GM23248 (cell line): ENCODE results near the gene TARS3. TPM values are rescaled to one million over a fixed set of nuclear protein-coding genes. Genes with fewer than 3 reads are reported as not detected.
"Not testable (repeated sequence)": the region's sequence is repeated elsewhere in the genome, so short reads cannot be mapped to it uniquely, and the experiment has no call there.

ENCODE experiments used
- DNase-seq: peaks from one replicate; pipeline ENCODE4 v3.0.0-alpha.2; 2015
- H2AFZ ChIP-seq: fragments of 200-600 bp; sonication (generic); 2 replicates; pipeline ENCODE4 v1.6.1; 2016; ENCODE audit warnings: antibody characterized with exemption
- H3F3A ChIP-seq: fragments of 200-600 bp; sonication (generic); 2 replicates; pipeline ENCODE4 v1.6.1; 2016; ENCODE audit warnings: mild to moderate bottlenecking, antibody characterized with exemption, mixed run types; ENCODE audit not compliant: insufficient read depth
- H3K27ac ChIP-seq: fragments of 200-600 bp; sonication (generic); 2 replicates; pipeline ENCODE4 v1.5.1; 2016; ENCODE audit warnings: mild to moderate bottlenecking
- H3K27me3 ChIP-seq: fragments of 200-600 bp; sonication (generic); replicated peaks from 2 replicates; pipeline ENCODE4 v1.6.1; 2016; ENCODE audit warnings: mild to moderate bottlenecking; ENCODE audit not compliant: insufficient read depth
- H3K36me3 ChIP-seq: fragments of 200-600 bp; sonication (generic); 2 replicates; pipeline ENCODE4 v1.6.1; 2016; ENCODE audit warnings: low read depth, mild to moderate bottlenecking
- H3K4me1 ChIP-seq: fragments of 200-600 bp; sonication (generic); 2 replicates; pipeline ENCODE4 v1.6.1; 2016; ENCODE audit warnings: mild to moderate bottlenecking; ENCODE audit not compliant: insufficient read depth
- H3K4me2 ChIP-seq: fragments of 200-600 bp; sonication (generic); one replicate; pipeline ENCODE4 v1.6.1; 2016; ENCODE audit warnings: mild to moderate bottlenecking; ENCODE audit not compliant: unreplicated experiment
- H3K4me3 ChIP-seq: fragments of 200-600 bp; sonication (generic); 2 replicates; pipeline ENCODE4 v1.5.1; 2016; ENCODE audit warnings: mild to moderate bottlenecking
- H3K79me2 ChIP-seq: fragments of 200-600 bp; sonication (generic); 2 replicates; pipeline ENCODE4 v1.6.1; 2016; ENCODE audit warnings: mild to moderate bottlenecking; ENCODE audit not compliant: insufficient read depth
- H3K9ac ChIP-seq: fragments of 200-600 bp; sonication (generic); 2 replicates; pipeline ENCODE4 v1.6.1; 2016; ENCODE audit warnings: mild to moderate bottlenecking
- H3K9me2 ChIP-seq: fragments of 200-600 bp; sonication (generic); 2 replicates; pipeline ENCODE4 v1.6.1; 2016; ENCODE audit warnings: mixed run types, mild to moderate bottlenecking, moderate library complexity; ENCODE audit not compliant: insufficient read depth
- H3K9me3 ChIP-seq: fragments of 200-600 bp; sonication (generic); one replicate; pipeline ENCODE4 v1.6.1; 2017; ENCODE audit warnings: low read depth
- H4K20me1 ChIP-seq: fragments of 200-600 bp; sonication (generic); 2 replicates; pipeline ENCODE4 v1.6.0; 2016; ENCODE audit not compliant: insufficient read depth
- EZH2 ChIP-seq: fragments of 200-600 bp; sonication (generic); IDR thresholded peaks from 2 replicates; pipeline ENCODE4 v1.6.1; 2018; ENCODE audit warnings: antibody characterized with exemption, mild to moderate bottlenecking; ENCODE audit not compliant: insufficient read depth, poor library complexity, severe bottlenecking
- EZH2phosphoT487 ChIP-seq: fragments of 200-600 bp; sonication (generic); IDR thresholded peaks from 2 replicates; pipeline ENCODE4 v1.6.1; 2018; ENCODE audit warnings: antibody characterized with exemption, moderate library complexity, mild to moderate bottlenecking, low read depth; ENCODE audit not compliant: insufficient read depth
- WGBS, 2 experiments: methylation state at CpG; one replicate each; pipeline ENCODE4 v1.1.6; 2015 to 2017; ENCODE audit warnings: low lambda C conversion rate in 2 of 2, low coverage in 1 of 2; ENCODE audit errors: missing lambda C conversion rate in 2 of 2; 5-methylcytosine and 5-hydroxymethylcytosine counted together
- in situ Hi-C: fragments of 300-500 bp; cut with MboI; formaldehyde crosslinking; loops from 2 replicates; pipeline ENCODE4 v1.15.0; 2020
- polyA plus RNA-seq: library from polyadenylated mRNA; unstranded; fragments of >200 nt; fragmentation: Nextera tagmentation; extraction: Ambion mirVana; gene quantifications from 2 replicates; pipeline ENCODE4 v1.2.1, GENCODE V29; 2016
- total RNA-seq: library from RNA; depleted of rRNA; stranded (reverse); fragments of >200 nt; shearing (Covaris generic); gene quantifications from 2 replicates; pipeline ENCODE4 v1.2.3, GENCODE V29; 2014; rRNA removed

The TARS3 gene
- total RNA-seq = 7.9 and 9.5 TPM in 2 replicates
- 7.2 and 8.1 TPM in 2 replicates for polyA plus RNA-seq

GRCh38 chr15:101723874-101724674 is at the start of gene TARS3:
TARS3 (minus strand) TSS chr15:101724473; CDS start chr15:101724387, 86 bp downstream.
- peak within 1 kb of the TSS; percentile 88 for H3K9ac ChIP-seq
- peak within 1 kb of the TSS; percentile 74 for H3K4me3 ChIP-seq
- H3K27ac ChIP-seq = peak within 1 kb of the TSS; percentile 77
- H3K4me1 ChIP-seq = peaks cover 8% of the 10 kb centered on the region; the same call in 1 of the 2 replicates
- WGBS, 2 experiments = 0 to 1% methylated on average over 45 to 49 of the region's 93 CpGs
- H3K4me2 ChIP-seq = peak within 1 kb of the TSS; percentile 92
- no peak for TF ChIP-seq EZH2
- TF ChIP-seq EZH2phosphoT487 = no peak
- H3K79me2 ChIP-seq = 0 out of 2 replicates have a peak, but pooled peaks cover 3% of the 10 kb centered on the region
- H3K9me3 ChIP-seq = no peaks in the 10 kb centered on the region
- H3K36me3 ChIP-seq = peaks cover 23% of the 10 kb centered on the region
- no peaks in the 10 kb centered on the region for H4K20me1 ChIP-seq
- DNase-seq = peak; percentile 95
- H3K27me3 ChIP-seq = no peaks in the 10 kb centered on the region
- in situ Hi-C loops = no loop called here
- peaks cover 6% of the 10 kb centered on the region; the same call in 1 of the 2 replicates for H3F3A ChIP-seq
- H2AFZ ChIP-seq = peak within 1 kb of the TSS; percentile 79
- H3K9me2 ChIP-seq = no peaks in the 10 kb centered on the region

GRCh38 chr15:101773496-101774100 is 49.3 kb upstream of the TARS3 start:
- Histone ChIP-seq H4K20me1 (no peaks in the 10 kb centered on the region), H3K4me3 (no peak overlapping the region), H3K4me2 (no peak overlapping the region), H3F3A (no peaks in the 10 kb centered on the region), H3K27ac (no peak overlapping the region), H2AFZ (no peak overlapping the region), H3K27me3 (no peaks in the 10 kb centered on the region), H3K79me2 (no peaks in the 10 kb centered on the region), H3K9ac (no peak overlapping the region), H3K9me3 (no peaks in the 10 kb centered on the region), H3K9me2 (no peaks in the 10 kb centered on the region), H3K4me1 (no peaks in the 10 kb centered on the region), H3K36me3 (no peaks in the 10 kb centered on the region)
- in situ Hi-C loops = no loop called here
- WGBS, 2 experiments = 58 to 63% methylated on average over 6 to 7 of the region's 7 CpGs
- peak; percentile 3 for DNase-seq
- TF ChIP-seq EZH2 = no peak
- no peak for TF ChIP-seq EZH2phosphoT487

DNA sequence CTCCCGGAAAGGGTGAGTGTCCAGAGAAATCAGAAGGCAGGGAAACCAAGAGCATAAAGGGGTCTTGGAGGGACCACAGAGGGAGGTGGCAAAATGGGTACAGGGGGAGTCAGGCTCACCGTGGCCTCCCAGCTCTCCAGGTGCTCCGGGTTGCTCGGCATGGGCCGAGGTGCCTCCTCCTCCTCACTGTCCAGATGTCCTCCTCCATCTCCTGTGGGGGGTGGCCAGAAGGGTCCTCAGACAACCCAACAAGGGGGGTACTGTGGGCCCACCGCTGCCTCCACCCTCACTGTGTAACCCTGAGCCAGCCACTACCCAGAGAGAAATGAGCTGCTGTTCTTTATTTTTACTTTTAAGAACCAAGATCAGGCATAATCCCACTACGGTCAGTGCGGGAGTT is 48.6 kb upstream of the TARS3 start:
- Histone ChIP-seq H2AFZ (no peak overlapping the region), H3K9me3 (no peaks in the 10 kb centered on the region), H3K36me3 (no peaks in the 10 kb centered on the region), H3K4me3 (no peak overlapping the region), H3K9me2 (no peaks in the 10 kb centered on the region), H3K9ac (no peak overlapping the region), H3F3A (no peaks in the 10 kb centered on the region), H3K79me2 (no peaks in the 10 kb centered on the region), H3K4me2 (no peak overlapping the region), H4K20me1 (no peaks in the 10 kb centered on the region), H3K27me3 (no peaks in the 10 kb centered on the region), H3K27ac (no peak overlapping the region), H3K4me1 (no peaks in the 10 kb centered on the region)
- DNase-seq = no peak
- WGBS, 2 experiments = 87 to 90% methylated on average over 8 of the region's 8 CpGs
- no peak for TF ChIP-seq EZH2
- in situ Hi-C loops = no loop called here

GRCh38 chr15:101767083-101767640 is 42.9 kb upstream of the TARS3 start:
- H4K20me1 ChIP-seq, H3F3A ChIP-seq, H3K9ac ChIP-seq, H2AFZ ChIP-seq, in situ Hi-C loops, H3K36me3 ChIP-seq, H3K9me3 ChIP-seq, H3K4me2 ChIP-seq, H3K4me1 ChIP-seq, H3K27me3 ChIP-seq, H3K4me3 ChIP-seq, H3K27ac ChIP-seq, H3K79me2 ChIP-seq, H3K9me2 ChIP-seq, DNase-seq: not testable (repeated sequence)
- 78 to 89% methylated on average over 7 to 8 of the region's 11 CpGs for WGBS, 2 experiments
